Measurements from ENCODE around the gene RBP5. TPM values are rescaled to one million over a fixed set of nuclear protein-coding genes. Genes with fewer than 3 reads are reported as not detected.

Gene RBP5
- total RNA-seq, 2 donors from 2014 or later = 19.3 to 31.2 TPM

DNA sequence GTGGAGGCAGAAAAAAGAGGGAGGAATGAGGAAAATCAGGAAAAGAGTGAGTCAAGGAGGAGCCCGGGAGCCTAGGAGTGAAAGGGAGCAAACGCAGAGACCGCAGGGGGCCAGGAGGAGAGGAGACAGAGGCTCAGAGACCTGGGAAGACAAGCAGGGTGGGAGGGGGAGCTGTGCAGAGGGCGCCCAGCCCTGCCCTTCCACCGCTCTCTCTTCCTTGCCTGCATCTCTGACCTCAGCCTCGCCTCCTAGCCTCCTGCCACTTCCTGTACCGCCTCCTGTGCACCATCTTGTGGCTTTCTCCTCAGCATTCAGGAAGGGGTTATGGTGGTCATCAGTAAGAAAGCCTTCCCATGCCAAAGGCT lies 2.8 kb upstream of the RBP5 start:
- no peak for TF ChIP-seq CTCF (conservative IDR thresholded peaks at IDR 0.05)
- peaks cover 14% of the 10 kb centered on the region for H3K4me1 ChIP-seq (ENCODE audit: control insufficient read depth, insufficient read depth, low read length)
- H3K27ac ChIP-seq (ENCODE audit: low read depth, low read length) = no peak overlapping the region
- H3K36me3 ChIP-seq (ENCODE audit: control insufficient read depth, insufficient read depth, low read length) = peaks cover 13% of the 10 kb centered on the region
- Mint-ChIP-seq H3K27me3 (ENCODE audit: insufficient read depth) (peaks cover 3% of the 10 kb centered on the region), H3K4me3 (peak overlapping the region; percentile 75), H3K4me1 (peaks cover 35% of the 10 kb centered on the region), H3K27ac (no peak overlapping the region), H3K9me3 (no peaks in the 10 kb centered on the region), H3K36me3 (ENCODE audit: low read depth) (peaks cover 38% of the 10 kb centered on the region)
- no peak overlapping the region for H3K9ac ChIP-seq (ENCODE audit: extremely low read depth, low read length, poor library complexity, severe bottlenecking)
- WGBS, 2 experiments (ENCODE audit: insufficient coverage in 1 of 2, insufficient read length in 1 of 2) = 0 to 42% methylated on average over 3 to 7 of the region's 7 CpGs
- H3K4me3 ChIP-seq (ENCODE audit: low read length) = peak overlapping the region; percentile 88
- H3K27me3 ChIP-seq (ENCODE audit: control insufficient read depth, insufficient read depth, low read length, poor library complexity, severe bottlenecking) = no peaks in the 10 kb centered on the region
- DNase-seq = no peak
- no peaks in the 10 kb centered on the region for H3K9me3 ChIP-seq (ENCODE audit: control insufficient read depth, low read length)

GRCh38 chr12:7130701-7131501 lies 2.2 kb upstream of the RBP5 start:
- Histone ChIP-seq H3K27ac (ENCODE audit: low read depth, low read length) (no peak overlapping the region), H3K4me3 (ENCODE audit: low read length) (peak overlapping the region; percentile 88), H3K36me3 (ENCODE audit: control insufficient read depth, insufficient read depth, low read length) (peaks cover 9% of the 10 kb centered on the region), H3K27me3 (ENCODE audit: control insufficient read depth, insufficient read depth, low read length, poor library complexity, severe bottlenecking) (no peaks in the 10 kb centered on the region), H3K9me3 (ENCODE audit: control insufficient read depth, low read length) (no peaks in the 10 kb centered on the region), H3K4me1 (ENCODE audit: control insufficient read depth, insufficient read depth, low read length) (peaks cover 14% of the 10 kb centered on the region), H3K9ac (ENCODE audit: extremely low read depth, low read length, poor library complexity, severe bottlenecking) (peak overlapping the region; percentile 75)
- H3K27me3 Mint-ChIP-seq (ENCODE audit: insufficient read depth) = peaks cover 3% of the 10 kb centered on the region
- 1 to 2% methylated on average over 20 to 25 of the region's 32 CpGs for WGBS, 2 experiments (ENCODE audit: insufficient coverage in 1 of 2, insufficient read length in 1 of 2)
- peaks cover 35% of the 10 kb centered on the region for H3K4me1 Mint-ChIP-seq
- no peak for TF ChIP-seq CTCF (conservative IDR thresholded peaks at IDR 0.05)
- peak; percentile 93 for DNase-seq
- peaks cover 34% of the 10 kb centered on the region for H3K36me3 Mint-ChIP-seq (ENCODE audit: low read depth)
- peak overlapping the region; percentile 75 for H3K4me3 Mint-ChIP-seq
- H3K27ac Mint-ChIP-seq = peak overlapping the region; percentile 93
- H3K9me3 Mint-ChIP-seq = no peaks in the 10 kb centered on the region

GRCh38 chr12:7129872-7130691 lies 1.4 kb upstream of the RBP5 start, which contains the start of gene CLSTN3:
Gene CLSTN3, plus strand, starts transcription at chr12:7130371. Its CDS starts 278 bp downstream, at chr12:7130649.
- Mint-ChIP-seq H3K4me1 (peaks cover 41% of the 10 kb centered on the region), H3K27ac (peak within 1 kb of the TSS; percentile 93), H3K4me3 (peak within 1 kb of the TSS; percentile 75), H3K36me3 (ENCODE audit: low read depth) (peaks cover 30% of the 10 kb centered on the region), H3K27me3 (ENCODE audit: insufficient read depth) (peaks cover 3% of the 10 kb centered on the region), H3K9me3 (no peaks in the 10 kb centered on the region)
- H3K4me3 ChIP-seq (ENCODE audit: low read length) = peak within 1 kb of the TSS; percentile 88
- TF ChIP-seq CTCF (conservative IDR thresholded peaks at IDR 0.05) = no peak
- H3K27me3 ChIP-seq (ENCODE audit: control insufficient read depth, insufficient read depth, low read length, poor library complexity, severe bottlenecking) = no peaks in the 10 kb centered on the region
- H3K4me1 ChIP-seq (ENCODE audit: control insufficient read depth, insufficient read depth, low read length) = peaks cover 14% of the 10 kb centered on the region
- peak; percentile 99 for DNase-seq
- H3K9me3 ChIP-seq (ENCODE audit: control insufficient read depth, low read length) = no peaks in the 10 kb centered on the region
- H3K36me3 ChIP-seq (ENCODE audit: control insufficient read depth, insufficient read depth, low read length) = peaks cover 5% of the 10 kb centered on the region
- 0% methylated on average over 5 to 33 of the region's 40 CpGs for WGBS, 2 experiments (ENCODE audit: insufficient coverage in 1 of 2, insufficient read length in 1 of 2)
- peak within 1 kb of the TSS; percentile 22 for H3K27ac ChIP-seq (ENCODE audit: low read depth, low read length)
- peak within 1 kb of the TSS; percentile 75 for H3K9ac ChIP-seq (ENCODE audit: extremely low read depth, low read length, poor library complexity, severe bottlenecking)
